ENCODE measurements around the gene MLLT6.

Gene MLLT6

GRCh38 chr17:38674749-38675615 is 30.1 kb upstream of the MLLT6 start, which contains the start of gene EPOP:
Gene EPOP, minus strand, starts transcription at chr17:38674957. Its CDS starts 462 bp downstream, at chr17:38674495.
- DNase-seq (ENCODE audit: low read depth in 2 of 2) = peak; percentile 84 to 87

GRCh38 chr17:38676706-38677504 is 28.2 kb upstream of the MLLT6 start:
- DNase-seq (ENCODE audit: low read depth in 2 of 2) = peak; percentile 61 to 67

- DNase-seq (ENCODE audit: low read depth in 2 of 2) = no peak
Measured at GRCh38 chr17:38677819-38678218, 27.3 kb upstream of the MLLT6 start.

- DNase-seq (ENCODE audit: low read depth in 2 of 2) = no peak
Measured at GRCh38 chr17:38681096-38681495, 24.0 kb upstream of the MLLT6 start.

- DNase-seq (ENCODE audit: low read depth in 2 of 2) = no peak
Measured at GRCh38 chr17:38685491-38685890, 19.6 kb upstream of the MLLT6 start.

- no peak for DNase-seq (ENCODE audit: low read depth in 2 of 2)
Measured at GRCh38 chr17:38687286-38687685, 17.8 kb upstream of the MLLT6 start.

- DNase-seq (ENCODE audit: low read depth in 2 of 2) = no peak
Measured at GRCh38 chr17:38690386-38690785, 14.7 kb upstream of the MLLT6 start.

- no peak for DNase-seq (ENCODE audit: low read depth in 2 of 2)
Measured at GRCh38 chr17:38691154-38691553, 13.9 kb upstream of the MLLT6 start.

GRCh38 chr17:38693700-38694329 is 11.3 kb upstream of the MLLT6 start:
- no peak for DNase-seq (ENCODE audit: low read depth in 2 of 2)

GRCh38 chr17:38697061-38697820 is 7.8 kb upstream of the MLLT6 start:
- DNase-seq (ENCODE audit: low read depth in 2 of 2) = no peak

GRCh38 chr17:38698760-38699159 is 6.3 kb upstream of the MLLT6 start:
- no peak for DNase-seq (ENCODE audit: low read depth in 2 of 2)

GRCh38 chr17:38701504-38702165 is 3.4 kb upstream of the MLLT6 start:
- peak; percentile 57 to 82 for DNase-seq (ENCODE audit: low read depth in 2 of 2)

GRCh38 chr17:38702166-38702915 is 2.7 kb upstream of the MLLT6 start:
- DNase-seq (ENCODE audit: low read depth in 2 of 2) = peak; percentile 69

GRCh38 chr17:38702916-38703741 is 1.9 kb upstream of the MLLT6 start:
- DNase-seq (ENCODE audit: low read depth in 2 of 2) = no peak

- peak; percentile 76 to 84 for DNase-seq (ENCODE audit: low read depth in 2 of 2)
Measured at GRCh38 chr17:38703742-38704605, 1.1 kb upstream of the MLLT6 start.

GRCh38 chr17:38705523-38705802 is 390 bp downstream of the MLLT6 start:
- no peak for DNase-seq (ENCODE audit: low read depth in 2 of 2)

GRCh38 chr17:38705803-38706504 is 881 bp downstream of the MLLT6 start:
- DNase-seq (ENCODE audit: low read depth in 2 of 2) = no peak

Measured in stimulated activated CD8-positive, alpha-beta memory T cell treated with anti-CD3 and anti-CD28 coated beads, Interleukin-15, amount 100 ng/mL, for 4 hours (primary cell).